GM19238 (cell line): Measurements from ENCODE around the gene DIP2C.
"Not testable (repeated sequence)": the region's sequence is repeated elsewhere in the genome, so short reads cannot be mapped to it uniquely, and the experiment has no call there.

ENCODE experiments used
- DNase-seq: peaks from one replicate; pipeline ENCODE4 v3.0.0; 2011; ENCODE audit warnings: low spot score; ENCODE audit not compliant: insufficient read length

Gene DIP2C

DNA sequence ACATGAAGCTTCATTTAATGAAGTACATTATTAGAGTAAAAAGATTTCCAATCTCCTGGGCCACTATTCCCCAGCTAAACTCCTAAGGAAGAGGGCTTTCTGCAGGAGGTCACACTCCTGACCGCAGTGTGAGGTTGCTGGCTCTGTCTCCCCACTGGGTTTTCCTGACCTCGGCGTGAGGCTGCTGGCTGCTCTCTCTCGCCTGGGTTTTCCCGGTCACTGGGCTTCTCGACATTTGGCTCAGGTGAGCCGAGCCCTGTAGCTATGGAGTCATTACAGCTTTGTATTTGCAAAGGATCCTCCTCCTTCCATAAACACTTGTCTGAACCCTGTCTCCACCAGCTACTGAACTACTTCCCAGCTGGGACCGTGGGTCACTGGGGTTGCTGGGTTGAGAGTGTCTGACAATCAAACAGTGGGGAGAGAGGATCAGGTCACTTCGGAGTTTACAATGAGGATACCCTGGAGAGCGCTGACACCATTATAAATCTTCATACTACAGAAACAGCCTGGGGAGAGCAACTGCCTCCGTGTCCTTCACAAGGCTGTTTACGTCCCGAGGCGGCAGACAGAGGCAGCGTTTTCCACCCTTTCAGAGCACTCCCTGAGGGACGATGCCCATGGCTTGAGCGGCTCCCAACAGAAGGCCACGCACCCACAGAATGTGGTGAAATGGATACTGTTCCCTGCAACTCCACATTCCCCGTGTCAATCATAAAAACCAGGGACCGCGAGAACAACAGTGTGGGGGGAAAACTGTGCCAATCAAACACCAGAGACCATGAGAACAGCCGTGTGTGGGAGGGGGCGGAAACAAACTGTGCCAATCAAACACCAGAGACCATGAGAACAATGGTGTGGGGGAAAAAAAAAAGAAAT, 328.0 kb downstream of the DIP2C start:
- DNase-seq: no peak

DNA sequence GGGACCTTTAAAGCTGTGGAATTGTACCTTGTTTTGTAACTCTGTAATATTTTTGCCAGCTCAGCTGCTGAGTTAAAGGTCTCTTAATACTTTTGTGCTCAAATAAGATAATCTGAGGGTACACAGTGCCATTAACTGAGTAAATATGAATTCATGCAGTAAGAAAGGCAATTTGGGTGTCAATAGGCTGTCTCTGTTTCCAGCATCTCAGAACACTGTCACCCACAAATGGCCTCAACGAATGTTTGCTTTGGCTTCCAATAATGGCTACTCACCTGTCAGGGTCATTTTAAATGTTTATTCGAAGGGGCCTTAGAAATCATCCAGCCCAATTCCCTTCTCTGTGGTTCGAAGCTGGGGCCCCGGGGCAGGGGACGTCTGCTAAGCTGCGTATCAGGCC, 328.8 kb downstream of the DIP2C start:
- no peak for DNase-seq

DNA sequence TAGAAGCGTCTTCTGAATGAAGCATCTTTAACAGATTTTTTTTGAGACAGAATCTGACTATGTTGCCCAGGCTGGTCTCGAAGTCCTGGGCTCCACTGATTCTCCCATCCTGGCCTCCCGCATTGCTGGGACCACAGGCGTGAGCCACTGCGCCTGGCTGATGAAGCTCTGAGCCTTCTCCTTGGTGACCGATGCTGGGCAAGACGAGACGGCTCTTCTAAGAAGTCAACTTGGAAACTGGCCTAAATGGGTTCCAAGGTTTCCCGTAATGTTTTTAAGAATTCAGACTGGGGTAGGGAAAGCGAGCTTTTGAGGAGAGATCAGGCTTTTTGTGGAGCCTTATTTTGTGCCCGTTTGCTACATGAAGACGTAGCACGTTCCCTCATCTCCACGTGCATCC, 329.7 kb downstream of the DIP2C start:
- no peak for DNase-seq

DNA sequence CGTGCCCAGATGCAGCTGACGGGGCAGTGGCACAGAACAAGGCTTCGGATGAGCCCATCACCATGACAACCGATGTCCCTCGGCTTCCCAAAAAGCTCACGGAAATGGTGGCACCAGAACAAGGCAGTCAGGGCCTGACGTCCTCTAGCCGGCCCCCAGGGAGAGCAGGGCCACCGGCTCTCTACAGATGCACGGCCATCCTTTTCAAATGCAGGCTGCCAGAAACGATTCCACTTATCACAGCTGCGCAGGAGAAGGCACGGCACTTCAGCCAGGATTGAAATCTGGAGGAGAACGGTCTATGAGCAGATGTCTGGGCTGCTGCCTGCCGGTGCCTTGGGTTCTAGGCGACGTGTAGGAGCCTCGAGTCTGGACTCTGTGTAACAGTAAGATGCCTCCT, 330.4 kb downstream of the DIP2C start:
- no peak for DNase-seq

DNA sequence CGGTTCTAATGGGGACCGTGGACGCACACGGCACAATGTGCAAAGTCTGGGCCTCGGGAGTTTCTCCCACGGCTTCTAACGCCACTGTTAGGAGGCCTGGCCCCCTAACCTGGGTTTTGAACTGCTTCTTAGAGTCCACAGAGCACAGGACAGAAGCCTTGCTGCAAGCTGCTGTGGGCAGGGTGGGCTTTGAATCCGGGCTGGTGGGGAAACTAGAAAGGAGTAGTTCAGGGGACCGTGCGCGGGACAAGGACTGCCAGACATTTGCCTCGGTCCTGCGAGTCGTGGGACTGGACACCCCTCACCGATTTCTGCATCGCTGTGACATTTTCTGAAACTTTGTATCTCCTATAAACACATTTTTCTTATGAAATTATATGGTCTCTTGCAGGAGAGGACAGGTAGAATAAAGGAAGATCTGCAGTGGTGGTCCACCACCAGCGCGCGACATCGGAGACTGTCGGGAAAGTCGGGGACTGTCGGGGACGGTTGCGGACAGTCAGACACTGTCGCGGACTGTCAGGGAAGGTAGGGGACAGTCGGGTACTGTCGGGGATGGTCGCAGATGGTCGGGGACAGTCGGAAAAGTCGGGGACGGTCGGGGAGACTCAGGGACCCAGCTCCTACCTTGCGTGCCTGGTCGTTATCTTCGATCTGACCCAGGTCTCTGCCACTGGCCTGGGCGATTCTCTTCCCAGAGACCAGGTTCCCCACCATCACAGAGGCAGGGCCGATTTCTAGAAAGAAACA, 332.1 kb downstream of the DIP2C start:
- DNase-seq: no peak

DNA sequence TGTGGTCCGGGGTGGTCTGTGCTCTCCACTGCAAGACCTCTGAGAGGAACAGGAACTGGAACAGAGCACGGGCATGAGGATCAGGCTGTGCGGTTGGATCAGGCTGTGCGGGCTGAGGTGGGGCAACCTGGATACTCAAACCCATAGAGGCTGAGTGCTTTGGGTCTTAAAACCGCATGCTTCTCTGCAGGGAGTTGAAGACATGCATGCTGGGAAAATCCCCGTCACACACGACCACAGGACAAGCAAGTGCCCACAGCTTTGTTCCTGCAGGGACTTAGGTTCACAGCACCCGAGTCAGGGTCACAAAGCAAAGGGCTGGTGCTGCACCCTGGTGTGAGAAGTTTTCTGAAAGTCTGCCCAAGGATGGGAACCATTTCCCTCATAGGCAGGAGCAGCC, 333.0 kb downstream of the DIP2C start:
- no peak for DNase-seq

DNA sequence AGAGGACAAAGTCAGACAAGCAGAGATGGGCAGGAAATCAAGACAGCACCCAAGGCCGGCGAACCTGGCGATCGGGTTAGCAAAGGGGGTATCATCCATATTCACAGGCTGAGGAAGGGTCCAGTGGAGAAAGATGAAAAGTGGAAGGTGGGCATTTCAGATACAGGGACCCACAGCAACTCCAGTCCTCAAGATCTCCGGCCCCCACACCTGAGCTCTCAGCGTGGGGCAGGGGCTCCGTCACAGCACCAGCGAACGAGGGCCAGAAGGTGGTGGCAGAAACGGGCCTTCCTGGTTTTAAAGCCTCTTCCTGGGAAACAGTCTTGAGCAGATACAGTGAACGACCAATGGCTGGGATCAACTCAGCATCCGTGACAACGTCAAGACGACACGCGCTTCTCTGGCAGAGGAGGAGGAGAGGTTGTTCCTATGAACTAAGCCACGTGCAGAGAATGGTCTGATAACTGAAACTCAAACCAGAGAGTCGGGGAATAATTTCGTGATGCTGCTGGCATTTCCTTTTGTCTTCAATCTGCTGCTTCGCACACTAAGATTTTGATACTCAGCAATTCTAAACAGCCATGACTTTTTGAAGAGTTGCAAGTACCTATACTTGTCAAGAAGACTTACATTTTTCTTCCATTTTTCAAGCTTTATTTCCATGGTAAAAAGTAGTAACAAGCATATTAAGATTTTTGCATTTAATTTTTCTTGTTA, 334.4 kb downstream of the DIP2C start:
- no peak for DNase-seq

DNA sequence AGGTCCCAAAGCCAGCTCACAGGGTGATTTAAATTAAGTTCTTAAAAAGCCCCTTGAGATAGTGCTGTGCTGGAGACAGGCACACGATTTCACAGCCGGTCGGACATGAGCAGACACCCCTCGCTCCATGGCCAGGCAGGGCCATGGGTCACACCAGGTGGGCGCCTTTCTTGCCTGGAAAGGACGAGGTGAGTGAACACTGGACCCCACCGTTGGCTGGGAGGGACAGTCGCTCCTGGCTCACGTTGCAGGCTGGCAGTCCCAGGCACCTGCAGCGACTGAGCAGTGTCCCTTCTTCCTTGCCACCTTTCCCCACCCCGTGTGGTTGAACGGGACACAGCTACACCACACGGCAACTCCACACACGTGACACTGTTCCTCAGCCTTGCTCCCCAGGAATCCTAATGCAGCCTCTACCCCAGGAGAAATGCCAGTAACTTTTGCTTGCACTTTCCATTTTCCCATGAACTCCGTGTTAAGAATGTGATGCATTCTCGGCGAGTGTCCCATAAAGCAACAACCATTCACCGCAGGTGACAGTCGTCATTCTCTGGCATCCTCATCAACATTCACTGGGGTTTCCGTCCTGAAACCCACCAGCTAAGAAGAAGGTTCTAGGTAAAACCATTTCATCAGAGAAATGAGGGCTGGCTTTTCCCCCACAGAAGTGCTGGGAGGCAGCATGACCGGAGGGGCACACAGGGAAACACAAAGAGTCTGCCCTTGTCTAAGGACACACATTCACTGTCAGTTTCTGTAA, 336.8 kb downstream of the DIP2C start:
- DNase-seq: no peak

DNA sequence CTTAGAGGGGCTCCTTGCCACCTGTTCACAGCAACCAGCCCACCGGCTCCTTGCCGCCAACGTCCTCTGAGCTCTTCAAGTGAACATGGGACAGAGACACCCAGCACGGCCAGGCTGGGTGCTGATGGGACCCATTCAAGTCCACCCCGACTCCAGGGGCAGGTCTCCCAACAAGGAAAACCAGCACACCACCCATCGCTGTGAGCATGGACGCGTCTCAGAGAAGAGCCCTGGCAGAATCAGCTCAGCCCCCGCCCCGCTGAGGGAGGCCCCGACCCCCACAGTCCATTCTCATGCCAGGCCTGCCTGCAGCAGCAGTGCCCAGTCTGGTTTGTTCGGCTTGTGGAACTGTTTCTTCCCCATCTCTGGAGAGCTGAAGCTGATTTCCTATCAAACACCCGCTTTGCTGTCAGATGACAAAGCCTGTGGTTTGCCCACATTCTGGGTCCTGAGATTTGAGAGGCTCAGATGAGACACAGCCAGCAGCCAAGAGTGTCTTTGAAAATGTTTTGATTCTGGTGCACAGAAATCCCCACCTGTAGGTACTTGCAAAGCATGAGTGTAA, 337.6 kb downstream of the DIP2C start:
- DNase-seq: no peak

DNA sequence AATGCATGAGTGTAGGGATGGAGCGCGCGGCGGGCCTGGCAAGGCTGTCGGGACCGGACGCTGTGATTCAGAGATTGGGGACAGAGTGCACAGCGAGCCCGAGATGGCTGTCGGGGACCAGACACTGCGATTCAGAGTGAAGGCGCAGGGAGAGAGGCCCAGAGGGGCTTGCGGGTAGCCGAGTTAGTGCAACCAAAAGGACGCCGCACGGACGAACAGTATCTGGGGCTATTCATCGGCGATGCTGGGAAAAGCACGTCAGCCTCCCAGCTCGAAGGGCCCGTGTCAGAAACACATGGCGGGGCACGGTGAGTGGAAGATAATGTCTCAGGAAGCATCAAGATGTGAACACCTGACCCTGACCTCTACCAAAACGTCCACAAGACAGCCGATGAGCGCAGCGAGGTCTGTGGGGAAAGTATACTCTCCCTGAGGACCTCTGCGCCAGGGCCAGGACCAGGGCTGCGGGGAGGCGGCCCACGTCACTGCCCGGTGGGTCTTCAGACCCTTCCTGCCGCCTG, 338.4 kb downstream of the DIP2C start:
- DNase-seq: no peak

DNA sequence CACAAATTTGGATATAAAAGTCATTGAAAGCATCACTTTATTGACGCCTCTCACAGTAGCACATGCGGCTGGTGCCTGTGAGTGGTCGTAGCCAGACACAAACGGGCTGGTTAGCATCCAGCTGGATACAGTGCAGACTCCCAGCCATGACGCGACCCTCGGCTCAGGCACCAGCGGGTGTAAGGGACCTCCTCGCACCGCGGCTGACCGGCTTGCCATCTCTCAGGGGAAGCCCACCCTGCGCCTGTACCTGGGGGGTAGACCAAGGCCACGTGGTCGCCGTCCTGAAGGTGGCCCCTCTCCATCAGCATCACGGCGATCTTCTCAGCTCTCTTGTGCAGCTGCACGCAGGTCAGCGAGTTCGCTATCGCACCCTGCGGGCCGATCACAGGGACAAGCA, 340.4 kb downstream of the DIP2C start:
- no peak for DNase-seq

DNA sequence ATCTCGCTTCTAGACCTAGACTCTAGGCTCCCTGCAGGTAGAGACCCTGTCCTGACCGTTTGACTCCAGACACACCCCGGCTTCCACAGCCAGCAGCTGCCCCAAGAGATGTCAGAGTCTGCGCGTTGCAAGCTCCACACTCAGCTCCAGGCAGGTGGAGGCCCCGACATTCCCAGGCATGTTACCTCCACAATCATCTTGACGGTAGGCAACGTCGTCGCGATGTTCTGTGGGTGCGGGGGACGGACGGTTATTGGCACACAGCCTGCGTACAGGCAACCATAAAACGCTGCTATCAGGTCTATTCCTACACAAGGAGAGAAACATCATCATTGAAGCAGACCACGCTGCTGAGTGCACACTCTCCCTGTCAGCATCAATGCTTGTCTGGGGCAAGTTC, 341.0 kb downstream of the DIP2C start:
- no peak for DNase-seq

DNA sequence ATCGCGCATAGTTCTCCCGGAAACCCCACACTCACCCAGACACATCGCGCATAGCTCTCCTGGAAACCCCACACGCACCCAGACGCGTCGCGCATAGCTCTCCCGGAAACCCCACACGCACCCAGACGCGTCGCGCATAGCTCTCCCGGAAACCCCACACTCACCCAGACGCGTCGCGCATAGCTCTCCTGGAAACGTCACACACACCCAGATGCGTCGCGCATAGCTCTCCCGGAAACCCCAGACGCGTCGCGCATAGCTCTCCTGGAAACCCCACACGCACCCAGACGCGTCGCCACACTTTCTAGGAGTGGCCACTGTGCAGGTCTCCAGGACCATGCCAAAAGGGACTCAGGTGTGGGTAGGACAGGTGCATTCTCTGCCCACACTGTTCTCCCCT, 341.7 kb downstream of the DIP2C start:
- not testable (repeated sequence) for DNase-seq

DNA sequence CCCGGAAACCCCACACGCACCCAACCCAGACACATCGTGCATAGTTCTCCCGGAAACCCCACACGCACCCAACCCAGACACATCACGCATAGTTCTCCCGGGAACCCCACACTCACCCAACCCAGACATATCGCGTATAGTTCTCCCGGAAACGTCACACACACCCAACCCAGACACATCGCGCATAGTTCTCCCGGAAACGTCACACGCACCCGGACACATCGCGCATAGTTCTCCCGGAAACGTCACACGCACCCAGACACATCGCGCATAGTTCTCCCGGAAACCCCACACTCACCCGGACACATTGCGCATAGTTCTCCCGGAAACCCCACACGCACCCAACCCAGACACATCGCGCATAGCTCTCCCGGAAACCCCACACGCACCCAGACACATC, 342.3 kb downstream of the DIP2C start:
- not testable (repeated sequence) for DNase-seq

DNA sequence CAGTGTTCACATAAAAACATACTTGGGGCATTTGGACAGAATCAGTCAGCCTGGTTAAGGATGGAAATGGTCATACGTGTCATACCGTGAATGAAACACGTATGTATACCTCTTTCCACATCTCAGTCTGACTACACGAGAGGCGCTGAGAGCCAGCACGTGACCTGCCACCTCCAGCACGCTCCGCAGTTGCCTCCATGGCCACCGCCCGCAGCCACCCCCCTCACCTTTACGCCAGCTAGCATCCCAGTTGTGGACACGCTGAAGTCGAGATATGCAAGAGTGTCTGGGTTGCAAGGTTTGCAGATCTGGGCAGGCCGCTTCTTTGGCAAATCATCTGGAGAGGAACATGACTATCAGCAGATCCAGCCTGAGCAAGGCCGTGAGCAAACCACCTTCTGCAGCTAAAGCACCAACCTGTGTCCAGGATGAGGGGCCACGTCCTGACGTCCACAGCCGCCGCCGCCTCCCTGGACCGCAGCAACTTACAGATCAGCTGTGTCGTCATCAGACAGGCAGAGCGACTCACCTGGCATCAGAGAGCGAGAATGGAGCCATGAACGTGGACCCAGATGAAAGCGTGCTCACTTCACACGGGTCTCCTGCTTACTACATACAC, 344.8 kb downstream of the DIP2C start:
- no peak for DNase-seq

DNA sequence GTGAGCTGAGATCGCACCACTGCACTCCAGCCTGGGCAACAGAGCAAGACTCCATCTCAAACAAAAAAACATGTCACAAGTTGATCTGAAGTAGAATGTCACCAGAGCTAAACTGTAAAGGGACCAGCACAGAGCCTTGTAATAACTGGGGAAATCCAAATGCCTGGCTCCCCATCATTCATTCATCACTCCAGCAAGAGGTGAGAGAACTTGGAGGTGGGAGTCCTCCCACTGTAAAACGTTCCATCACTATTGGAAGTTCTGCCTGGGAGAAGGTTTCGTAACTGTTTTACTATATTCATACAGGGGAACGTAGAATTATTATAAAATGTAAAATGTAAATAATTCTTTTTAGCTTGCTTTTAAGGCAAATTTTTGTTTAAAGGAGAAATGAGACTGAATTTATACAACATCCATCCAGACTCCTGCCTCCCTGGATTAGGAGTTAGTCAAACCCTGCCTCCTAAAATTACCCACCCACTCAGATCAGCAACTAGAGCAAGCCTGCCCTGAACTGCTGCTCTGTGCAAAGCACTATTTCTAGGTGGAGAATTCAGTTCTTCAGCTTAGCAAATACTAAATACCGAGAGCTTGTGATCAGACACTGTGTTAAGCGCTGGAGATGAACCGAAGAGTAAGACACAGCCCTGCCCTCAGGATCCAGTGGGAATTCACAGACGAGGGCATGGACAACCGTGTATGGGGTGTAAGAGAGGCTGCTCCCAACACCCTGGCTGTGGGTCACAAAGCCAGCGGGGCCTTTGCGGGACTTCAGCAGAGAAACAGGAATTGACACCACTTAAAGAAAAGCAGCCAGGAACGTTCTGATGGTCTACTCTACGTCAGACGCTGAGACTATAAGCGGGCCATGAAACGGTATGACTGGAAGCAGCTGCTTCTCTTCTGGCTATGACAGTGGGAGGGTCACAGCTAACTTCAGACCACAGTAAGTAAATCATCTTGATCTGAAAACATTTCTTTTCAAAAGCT, 345.9 kb downstream of the DIP2C start:
- no peak for DNase-seq

DNA sequence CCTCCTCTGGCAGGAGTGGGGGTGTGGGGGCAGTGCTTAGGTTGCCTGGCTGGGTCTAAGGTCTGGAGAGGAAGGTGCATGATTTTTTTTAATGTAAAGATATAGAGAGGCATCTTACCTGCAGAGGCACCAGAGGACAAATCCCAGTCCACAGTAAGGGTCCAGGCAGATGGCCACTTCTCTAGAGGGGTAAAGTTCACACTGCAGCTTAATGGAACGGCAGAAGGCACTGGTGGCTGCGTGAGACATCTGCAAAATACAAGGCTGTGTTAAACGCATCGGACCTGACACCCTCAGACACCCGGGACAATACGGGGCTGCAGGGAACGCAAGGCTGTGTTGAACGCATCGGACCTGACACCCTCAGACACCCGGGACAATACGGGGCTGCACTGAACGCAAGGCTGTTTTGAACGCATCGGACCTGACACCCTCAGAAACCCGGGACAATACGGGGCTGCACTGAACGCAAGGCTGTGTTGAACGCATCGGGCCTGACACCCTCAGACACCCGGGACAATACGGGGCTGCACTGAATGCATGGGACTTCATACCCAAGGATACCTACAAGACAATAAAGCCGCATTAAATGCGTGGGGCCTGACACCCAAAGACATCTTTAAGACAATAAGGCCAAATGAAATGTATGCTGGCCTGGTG, 348.3 kb downstream of the DIP2C start:
- no peak for DNase-seq

DNA sequence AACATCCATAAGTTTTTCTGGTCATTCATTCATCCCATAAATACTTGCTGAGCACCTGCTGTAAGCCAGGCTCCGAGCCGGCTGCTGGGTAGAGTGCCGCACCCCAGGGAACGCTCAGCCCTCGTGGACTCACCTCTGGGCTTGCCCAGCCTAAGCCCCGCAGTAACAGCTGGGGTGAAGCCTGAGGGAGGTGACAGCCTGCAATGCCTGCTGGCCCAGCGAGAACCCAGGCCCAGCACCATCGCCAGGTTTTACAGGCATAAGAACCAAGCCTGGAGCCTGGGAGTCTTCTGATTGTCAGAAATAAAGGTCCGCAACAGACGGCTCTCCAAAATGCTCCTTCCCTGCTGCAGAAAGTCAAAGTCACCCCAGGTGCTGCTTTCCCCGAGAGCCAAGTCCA, 348.8 kb downstream of the DIP2C start:
- no peak for DNase-seq

DNA sequence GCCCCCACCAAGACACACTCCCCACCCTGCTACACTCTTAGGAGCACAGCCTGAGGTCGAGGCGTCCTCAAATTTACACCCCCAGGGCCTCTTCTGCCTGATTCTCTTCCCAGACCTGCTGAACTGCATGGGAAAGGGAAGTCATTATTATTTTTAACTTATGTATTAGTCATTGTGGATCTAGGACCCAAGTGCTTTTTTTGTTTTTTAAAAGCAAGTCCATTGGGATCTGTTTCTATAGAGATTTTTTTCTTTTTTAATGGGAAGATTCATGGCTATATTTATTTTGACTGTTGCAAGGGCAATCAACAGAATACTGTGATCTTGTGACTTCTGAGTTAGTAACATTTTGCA, 350.5 kb downstream of the DIP2C start:
- no peak for DNase-seq
